HG02759 (cell line): ENCODE results near the gene MAGEB17.

Source experiments
- ATAC-seq: cut with Tn5 transposase; IDR thresholded peaks from one replicate; pipeline ENCODE4 v1.9.1; 2021; ENCODE audit warnings: mild to moderate bottlenecking, moderate library complexity; ENCODE audit not compliant: unreplicated experiment

The MAGEB17 gene

DNA sequence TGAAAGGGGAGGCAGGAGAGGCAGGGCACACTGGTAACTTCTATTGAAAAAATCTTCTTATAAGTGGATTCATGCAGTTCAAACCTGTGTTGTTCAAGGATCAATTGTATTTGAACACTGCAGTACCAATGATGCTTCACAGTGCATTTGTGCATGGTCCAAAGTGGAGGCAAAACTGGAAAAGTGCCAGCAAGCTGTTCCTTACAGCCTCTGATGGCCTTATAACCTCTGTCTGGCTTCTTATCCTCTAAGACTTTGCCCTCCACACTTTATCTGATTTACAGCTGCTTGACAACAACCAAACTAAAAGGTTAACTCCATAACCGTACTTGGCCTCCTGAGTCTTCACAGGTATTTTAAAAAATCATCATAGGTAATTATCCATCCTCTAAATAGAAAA, 40.4 kb downstream of the MAGEB17 start:
- no peak for ATAC-seq

GRCh38 chrX:16208601-16209000, 41.3 kb downstream of the MAGEB17 start:
- ATAC-seq, result no peak

GRCh38 chrX:16210061-16210460, 42.8 kb downstream of the MAGEB17 start:
- ATAC-seq, result no peak

DNA sequence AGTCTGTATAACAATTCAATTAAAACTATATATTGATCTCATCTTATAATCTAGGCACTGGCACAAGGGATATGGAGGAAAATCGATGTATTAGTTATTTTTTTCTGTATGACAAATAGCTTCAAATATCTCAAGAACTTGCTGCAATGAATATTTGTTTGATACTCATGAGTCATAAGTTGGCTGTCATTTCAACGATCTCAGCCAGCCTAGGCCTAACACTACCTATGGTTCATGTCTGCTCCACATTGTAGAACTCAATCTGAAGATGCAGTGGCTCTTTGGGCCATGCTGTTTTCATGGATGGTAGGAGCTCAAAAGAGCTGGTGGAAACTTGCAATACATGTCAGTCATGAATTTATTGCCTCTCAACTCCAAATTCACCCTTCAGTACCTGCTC, 44.7 kb downstream of the MAGEB17 start:
- ATAC-seq, result no peak

DNA sequence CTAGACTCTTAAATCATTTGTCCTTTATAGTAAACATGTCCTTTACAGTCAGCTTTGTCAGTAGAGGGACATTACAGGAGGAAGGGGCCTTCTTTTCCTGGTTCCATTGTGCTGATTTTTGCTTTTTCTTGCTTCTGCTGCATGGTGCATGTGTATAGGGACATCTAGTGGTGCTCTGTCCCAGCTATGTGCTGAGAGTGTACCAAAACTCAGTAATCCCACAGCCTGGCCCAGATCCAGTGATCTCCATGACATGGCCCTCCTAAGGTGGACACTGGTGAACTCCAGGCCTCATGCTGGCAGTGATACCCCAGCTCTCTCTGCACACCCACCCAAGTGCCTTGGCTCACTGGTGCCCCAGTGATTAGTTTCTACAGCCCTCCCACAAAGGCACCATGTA, 45.2 kb downstream of the MAGEB17 start:
- no peak for ATAC-seq

DNA sequence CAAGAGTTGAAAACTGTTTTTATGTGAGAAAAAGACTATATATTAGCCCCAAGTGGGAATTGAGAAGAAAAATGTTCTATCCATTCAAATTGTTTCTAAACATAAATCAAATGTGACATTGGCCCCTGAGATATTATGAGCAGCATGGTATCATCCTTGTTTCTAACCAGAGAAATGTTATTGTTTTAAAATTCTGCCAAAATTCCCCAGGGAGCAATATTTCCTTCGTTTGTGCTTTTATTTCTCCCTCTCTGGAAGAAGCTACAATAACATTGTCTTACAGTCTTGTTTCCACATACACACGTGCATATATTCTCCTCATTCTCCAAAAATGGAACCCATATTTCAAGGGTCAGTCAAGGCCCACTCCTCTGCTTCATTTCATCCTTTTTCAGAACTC, 46.7 kb downstream of the MAGEB17 start:
- ATAC-seq, result no peak

GRCh38 chrX:16215660-16216059, 48.4 kb downstream of the MAGEB17 start:
- no peak for ATAC-seq
